GM12872 (cell line): ENCODE results near the gene TP53.

Experiments
- CTCF ChIP-seq: IDR thresholded peaks from 3 replicates; pipeline ENCODE4 v1.5.1; 2011; ENCODE audit warnings: low read depth, mild to moderate bottlenecking, low read length, moderate library complexity; ENCODE audit not compliant: insufficient read depth

TP53 gene

GRCh38 chr17:7656958-7657609, 30.2 kb downstream of the TP53 start:
- TF ChIP-seq CTCF, result no peak

- TF ChIP-seq CTCF, result no peak
Measured at GRCh38 chr17:7655541-7655840, 31.8 kb downstream of the TP53 start.

- TF ChIP-seq CTCF, result no peak
Measured at GRCh38 chr17:7654832-7655540, 32.3 kb downstream of the TP53 start.

GRCh38 chr17:7652388-7653356, 34.6 kb downstream of the TP53 start:
- no peak for TF ChIP-seq CTCF

- no peak for TF ChIP-seq CTCF
Measured at GRCh38 chr17:7651665-7652387, 35.5 kb downstream of the TP53 start.

GRCh38 chr17:7651097-7651664, 36.1 kb downstream of the TP53 start:
- TF ChIP-seq CTCF, result no peak
